ENCODE results near the gene S100A5.
"Not testable (repeated sequence)": the region's sequence is repeated elsewhere in the genome, so short reads cannot be mapped to it uniquely, and the experiment has no call there.

S100A5 gene

DNA sequence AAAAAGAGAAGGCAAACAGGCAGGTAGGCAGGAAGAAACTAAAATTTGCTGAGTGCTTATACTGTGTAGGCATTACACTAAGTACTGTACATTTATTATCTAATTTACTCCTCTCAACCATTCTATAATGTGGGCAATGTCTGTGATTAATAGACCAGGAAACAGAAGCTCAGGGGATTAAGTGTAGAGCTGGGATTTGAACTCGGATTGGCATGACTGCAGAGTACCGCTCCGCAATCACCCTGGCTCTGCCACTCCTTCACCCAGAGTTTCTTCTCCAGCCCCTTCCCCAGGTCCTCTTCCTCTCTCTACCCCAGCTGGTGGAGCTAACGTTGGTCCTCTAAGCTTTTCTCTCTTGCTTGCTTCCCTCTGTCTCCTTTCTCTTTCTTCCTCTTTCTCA is 36.4 kb upstream of the S100A5 start (continued):
- TF ChIP-seq, protein P1, sequence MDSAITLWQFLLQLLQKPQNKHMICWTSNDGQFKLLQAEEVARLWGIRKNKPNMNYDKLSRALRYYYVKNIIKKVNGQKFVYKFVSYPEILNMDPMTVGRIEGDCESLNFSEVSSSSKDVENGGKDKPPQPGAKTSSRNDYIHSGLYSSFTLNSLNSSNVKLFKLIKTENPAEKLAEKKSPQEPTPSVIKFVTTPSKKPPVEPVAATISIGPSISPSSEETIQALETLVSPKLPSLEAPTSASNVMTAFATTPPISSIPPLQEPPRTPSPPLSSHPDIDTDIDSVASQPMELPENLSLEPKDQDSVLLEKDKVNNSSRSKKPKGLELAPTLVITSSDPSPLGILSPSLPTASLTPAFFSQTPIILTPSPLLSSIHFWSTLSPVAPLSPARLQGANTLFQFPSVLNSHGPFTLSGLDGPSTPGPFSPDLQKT (IDR thresholded peaks at IDR 0.05; ENCODE audit: borderline replicate concordance, low read depth, low read length): no peak
- TF ChIP-seq, protein P2, sequence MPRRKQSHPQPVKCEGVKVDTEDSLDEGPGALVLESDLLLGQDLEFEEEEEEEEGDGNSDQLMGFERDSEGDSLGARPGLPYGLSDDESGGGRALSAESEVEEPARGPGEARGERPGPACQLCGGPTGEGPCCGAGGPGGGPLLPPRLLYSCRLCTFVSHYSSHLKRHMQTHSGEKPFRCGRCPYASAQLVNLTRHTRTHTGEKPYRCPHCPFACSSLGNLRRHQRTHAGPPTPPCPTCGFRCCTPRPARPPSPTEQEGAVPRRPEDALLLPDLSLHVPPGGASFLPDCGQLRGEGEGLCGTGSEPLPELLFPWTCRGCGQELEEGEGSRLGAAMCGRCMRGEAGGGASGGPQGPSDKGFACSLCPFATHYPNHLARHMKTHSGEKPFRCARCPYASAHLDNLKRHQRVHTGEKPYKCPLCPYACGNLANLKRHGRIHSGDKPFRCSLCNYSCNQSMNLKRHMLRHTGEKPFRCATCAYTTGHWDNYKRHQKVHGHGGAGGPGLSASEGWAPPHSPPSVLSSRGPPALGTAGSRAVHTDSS (tag by site-specific recombination; IDR thresholded peaks at IDR 0.05): no peak
- TF ChIP-seq ZNF138 (tag by site-specific recombination; IDR thresholded peaks at IDR 0.05; ENCODE audit: borderline replicate concordance): no peak
- no peak for TF ChIP-seq TCF7L2 (IDR thresholded peaks at IDR 0.05; ENCODE audit: borderline replicate concordance, low read depth, low read length)
- no peak for TF ChIP-seq ZNF155 (tag by site-specific recombination; IDR thresholded peaks at IDR 0.05)
- TF ChIP-seq, protein P3, sequence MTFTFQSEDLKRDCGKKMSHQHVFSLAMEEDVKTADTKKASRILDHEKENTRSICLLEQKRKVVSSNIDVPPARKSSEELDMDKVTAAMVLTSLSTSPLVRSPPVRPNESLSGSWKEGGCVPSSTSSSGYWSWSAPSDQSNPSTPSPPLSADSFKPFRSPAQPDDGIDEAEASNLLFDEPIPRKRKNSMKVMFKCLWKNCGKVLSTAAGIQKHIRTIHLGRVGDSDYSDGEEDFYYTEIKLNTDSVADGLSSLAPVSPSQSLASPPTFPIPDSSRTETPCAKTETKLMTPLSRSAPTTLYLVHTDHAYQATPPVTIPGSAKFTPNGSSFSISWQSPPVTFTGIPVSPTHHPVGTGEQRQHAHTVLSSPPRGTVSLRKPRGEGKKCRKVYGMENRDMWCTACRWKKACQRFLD (tag by site-specific recombination; IDR thresholded peaks at IDR 0.05): no peak
- no peak for TF ChIP-seq YY1 (tag by site-specific recombination; IDR thresholded peaks at IDR 0.05)
- TF ChIP-seq, protein P4, sequence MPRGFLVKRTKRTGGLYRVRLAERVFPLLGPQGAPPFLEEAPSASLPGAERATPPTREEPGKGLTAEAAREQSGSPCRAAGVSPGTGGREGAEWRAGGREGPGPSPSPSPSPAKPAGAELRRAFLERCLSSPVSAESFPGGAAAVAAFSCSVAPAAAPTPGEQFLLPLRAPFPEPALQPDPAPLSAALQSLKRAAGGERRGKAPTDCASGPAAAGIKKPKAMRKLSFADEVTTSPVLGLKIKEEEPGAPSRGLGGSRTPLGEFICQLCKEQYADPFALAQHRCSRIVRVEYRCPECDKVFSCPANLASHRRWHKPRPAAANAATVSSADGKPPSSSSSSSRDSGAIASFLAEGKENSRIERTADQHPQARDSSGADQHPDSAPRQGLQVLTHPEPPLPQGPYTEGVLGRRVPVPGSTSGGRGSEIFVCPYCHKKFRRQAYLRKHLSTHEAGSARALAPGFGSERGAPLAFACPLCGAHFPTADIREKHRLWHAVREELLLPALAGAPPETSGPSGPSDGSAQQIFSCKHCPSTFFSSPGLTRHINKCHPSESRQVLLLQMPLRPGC (tag by site-specific recombination; IDR thresholded peaks at IDR 0.05): no peak
- TF ChIP-seq, protein P5, sequence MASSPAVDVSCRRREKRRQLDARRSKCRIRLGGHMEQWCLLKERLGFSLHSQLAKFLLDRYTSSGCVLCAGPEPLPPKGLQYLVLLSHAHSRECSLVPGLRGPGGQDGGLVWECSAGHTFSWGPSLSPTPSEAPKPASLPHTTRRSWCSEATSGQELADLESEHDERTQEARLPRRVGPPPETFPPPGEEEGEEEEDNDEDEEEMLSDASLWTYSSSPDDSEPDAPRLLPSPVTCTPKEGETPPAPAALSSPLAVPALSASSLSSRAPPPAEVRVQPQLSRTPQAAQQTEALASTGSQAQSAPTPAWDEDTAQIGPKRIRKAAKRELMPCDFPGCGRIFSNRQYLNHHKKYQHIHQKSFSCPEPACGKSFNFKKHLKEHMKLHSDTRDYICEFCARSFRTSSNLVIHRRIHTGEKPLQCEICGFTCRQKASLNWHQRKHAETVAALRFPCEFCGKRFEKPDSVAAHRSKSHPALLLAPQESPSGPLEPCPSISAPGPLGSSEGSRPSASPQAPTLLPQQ (tag by site-specific recombination; IDR thresholded peaks at IDR 0.05): no peak
- TF ChIP-seq ZNF596 (tag by site-specific recombination; IDR thresholded peaks at IDR 0.05): no peak
- TF ChIP-seq, protein P6, sequence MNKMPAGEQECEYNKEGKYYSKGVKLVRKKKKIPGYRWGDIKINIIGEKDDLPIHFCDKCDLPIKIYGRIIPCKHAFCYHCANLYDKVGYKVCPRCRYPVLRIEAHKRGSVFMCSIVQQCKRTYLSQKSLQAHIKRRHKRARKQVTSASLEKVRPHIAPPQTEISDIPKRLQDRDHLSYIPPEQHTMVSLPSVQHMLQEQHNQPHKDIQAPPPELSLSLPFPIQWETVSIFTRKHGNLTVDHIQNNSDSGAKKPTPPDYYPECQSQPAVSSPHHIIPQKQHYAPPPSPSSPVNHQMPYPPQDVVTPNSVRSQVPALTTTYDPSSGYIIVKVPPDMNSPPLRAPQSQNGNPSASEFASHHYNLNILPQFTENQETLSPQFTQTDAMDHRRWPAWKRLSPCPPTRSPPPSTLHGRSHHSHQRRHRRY (tag by site-specific recombination; IDR thresholded peaks at IDR 0.05): no peak

DNA sequence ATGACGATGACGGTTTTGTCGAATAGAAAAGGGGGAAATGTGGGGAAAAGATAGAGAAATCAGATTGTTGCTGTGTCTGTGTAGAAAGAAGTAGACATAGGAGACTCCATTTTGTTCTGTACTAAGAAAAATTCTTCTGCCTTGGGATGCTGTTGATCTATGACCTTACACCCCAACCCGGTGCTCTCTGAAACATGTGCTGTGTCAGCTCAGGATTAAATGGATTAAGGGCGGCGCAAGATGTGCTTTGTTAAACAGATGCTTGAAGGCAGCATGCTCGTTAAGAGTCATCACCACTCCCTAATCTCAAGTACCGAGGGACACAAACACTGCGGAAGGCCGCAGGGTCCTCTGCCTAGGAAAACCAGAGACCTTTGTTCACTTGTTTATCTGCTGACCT is 34.8 kb upstream of the S100A5 start:
- POLR2A ChIA-PET: interaction anchor here (1.0 kb wide), 1 partner anchor 8 kb away, joined by 3 read pairs; no protein-coding TSS in a partner anchor

DNA sequence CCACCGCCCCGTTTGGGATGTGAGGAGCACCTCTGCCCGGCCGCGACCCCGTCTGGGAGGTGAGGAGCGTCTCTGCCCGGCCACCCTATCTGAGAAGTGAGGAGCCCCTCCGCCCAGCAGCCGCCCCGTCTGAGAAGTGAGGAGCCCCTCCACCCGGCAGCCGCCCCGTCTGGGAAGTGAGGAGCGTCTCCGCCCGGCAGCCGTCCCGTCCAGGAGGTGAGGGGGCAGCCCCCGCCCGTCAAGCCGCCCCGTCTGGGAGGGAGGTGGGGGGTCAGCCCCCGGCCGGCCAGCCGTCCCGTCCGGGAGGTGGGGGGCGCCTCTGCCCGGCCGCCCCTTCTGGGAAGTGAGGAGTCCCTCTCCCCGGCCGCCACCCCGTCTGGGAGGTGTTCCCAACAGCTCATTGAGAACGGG is 34.4 kb upstream of the S100A5 start:
- CTCF ChIA-PET; H3K36me3 ChIP-seq (ENCODE audit: control insufficient read depth in 2 of 2, insufficient read depth in 1 of 2, low read length in 2 of 2); H3K4me3 ChIP-seq (ENCODE audit: low read depth, low read length); H3K9me3 ChIP-seq (ENCODE audit: control insufficient read depth, insufficient read depth, low read depth, low read length); POLR2A ChIA-PET; H3K27ac ChIP-seq (ENCODE audit: extremely low read depth, low read depth, low read length); H3K4me1 ChIP-seq (ENCODE audit: control insufficient read depth, insufficient read depth, low read length): not testable (repeated sequence)

More for the DNA sequence above, 34.8 kb upstream of the S100A5 start:
- H3K4me3 ChIP-seq (ENCODE audit: low read depth, low read length); H3K4me1 ChIP-seq (ENCODE audit: control insufficient read depth, insufficient read depth, low read length); H3K27ac ChIP-seq (ENCODE audit: extremely low read depth, low read depth, low read length); H3K9me3 ChIP-seq (ENCODE audit: control insufficient read depth, insufficient read depth, low read depth, low read length); H3K36me3 ChIP-seq (ENCODE audit: control insufficient read depth in 2 of 2, insufficient read depth in 1 of 2, low read length in 2 of 2): not testable (repeated sequence)
- CTCF ChIA-PET: interaction anchor here (0.9 to 2.3 kb wide), 4 partner anchors 7 to 66 kb away, joined by 3 to 11 read pairs (median 4); partner anchors contain the start of gene S100A13
